Measurements from ENCODE around the gene CD276. TPM values are rescaled to one million over a fixed set of nuclear protein-coding genes. Genes with fewer than 3 reads are reported as not detected.

The CD276 gene
- total RNA-seq, 1 experiment from 2014 or later, result 75.4 TPM

GRCh38 chr15:73679180-73679579 lies 5.0 kb upstream of the CD276 start:
- no peaks in the 10 kb centered on the region for H3K79me2 ChIP-seq (ENCODE audit: insufficient read depth, low read length)
- ATAC-seq (no peak), DNase-seq (ENCODE audit: low read depth, low spot score) (no peak)
- no peaks in the 10 kb centered on the region for H3K9me3 ChIP-seq (ENCODE audit: control insufficient read depth in 1 of 2, insufficient read depth in 1 of 2, low read depth in 1 of 2, low read length in 2 of 2)
- ChIA-PET POLR2A (no interaction called here), CTCF (interaction anchor here (0.8 to 3.6 kb wide), 3 partner anchors 12 to 20 kb away, joined by 3 to 37 read pairs (median 3); no protein-coding TSS in a partner anchor), RAD21 (ENCODE audit: low non-redundant PET in 1 of 2, low total read pairs in 2 of 2, uncharacterized antibody in 2 of 2, unreplicated experiment in 2 of 2) (no interaction called here)
- H3K36me3 ChIP-seq (ENCODE audit: control insufficient read depth in 1 of 2, insufficient read depth in 2 of 2, low read length in 2 of 2), result no peaks in the 10 kb centered on the region
- no peak overlapping the region for H3K27ac ChIP-seq (ENCODE audit: low read depth, low read length)
- no peak overlapping the region for H3K4me3 ChIP-seq (replicated peaks in 1 of 2; ENCODE audit: low read depth in 1 of 2, low read length in 2 of 2)
- H4K20me1 ChIP-seq (ENCODE audit: insufficient read depth), result no peaks in the 10 kb centered on the region
- intact Hi-C loops (cut with micrococcal nuclease), result no loop called here
- no peak overlapping the region for H2AFZ ChIP-seq (ENCODE audit: low read depth, low read length, poor library complexity, severe bottlenecking)
- H3K9me2 ChIP-seq (ENCODE audit: insufficient read depth), result no peaks in the 10 kb centered on the region
- no peaks in the 10 kb centered on the region for H3K27me3 ChIP-seq (ENCODE audit: insufficient read depth, low read length)
- TF ChIP-seq, protein P1, sequence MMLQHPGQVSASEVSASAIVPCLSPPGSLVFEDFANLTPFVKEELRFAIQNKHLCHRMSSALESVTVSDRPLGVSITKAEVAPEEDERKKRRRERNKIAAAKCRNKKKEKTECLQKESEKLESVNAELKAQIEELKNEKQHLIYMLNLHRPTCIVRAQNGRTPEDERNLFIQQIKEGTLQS (IDR thresholded peaks at IDR 0.05), result no peak
- TF ChIP-seq FOSL1 (IDR thresholded peaks at IDR 0.05; ENCODE audit: low read depth) (no peak), CBX3 (IDR thresholded peaks at IDR 0.05; ENCODE audit: low read depth) (no peak), SRF (IDR thresholded peaks at IDR 0.05; ENCODE audit: low read depth) (no peak), CEBPB (IDR thresholded peaks at IDR 0.05; ENCODE audit: low read depth) (no peak), SP1 (IDR thresholded peaks at IDR 0.05; ENCODE audit: low read depth) (no peak)
- TF ChIP-seq, protein P2, sequence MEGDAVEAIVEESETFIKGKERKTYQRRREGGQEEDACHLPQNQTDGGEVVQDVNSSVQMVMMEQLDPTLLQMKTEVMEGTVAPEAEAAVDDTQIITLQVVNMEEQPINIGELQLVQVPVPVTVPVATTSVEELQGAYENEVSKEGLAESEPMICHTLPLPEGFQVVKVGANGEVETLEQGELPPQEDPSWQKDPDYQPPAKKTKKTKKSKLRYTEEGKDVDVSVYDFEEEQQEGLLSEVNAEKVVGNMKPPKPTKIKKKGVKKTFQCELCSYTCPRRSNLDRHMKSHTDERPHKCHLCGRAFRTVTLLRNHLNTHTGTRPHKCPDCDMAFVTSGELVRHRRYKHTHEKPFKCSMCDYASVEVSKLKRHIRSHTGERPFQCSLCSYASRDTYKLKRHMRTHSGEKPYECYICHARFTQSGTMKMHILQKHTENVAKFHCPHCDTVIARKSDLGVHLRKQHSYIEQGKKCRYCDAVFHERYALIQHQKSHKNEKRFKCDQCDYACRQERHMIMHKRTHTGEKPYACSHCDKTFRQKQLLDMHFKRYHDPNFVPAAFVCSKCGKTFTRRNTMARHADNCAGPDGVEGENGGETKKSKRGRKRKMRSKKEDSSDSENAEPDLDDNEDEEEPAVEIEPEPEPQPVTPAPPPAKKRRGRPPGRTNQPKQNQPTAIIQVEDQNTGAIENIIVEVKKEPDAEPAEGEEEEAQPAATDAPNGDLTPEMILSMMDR (IDR thresholded peaks at IDR 0.05 in 2 of 3, conservative IDR thresholded peaks at IDR 0.05 in 1 of 3; ENCODE audit: borderline replicate concordance in 1 of 3, insufficient read depth in 1 of 3, low read depth in 2 of 3, low read length in 2 of 3), result peak in 1 of 3 experiments; percentile 27; a peak in 1 of 6 replicates
- H3K9ac ChIP-seq (ENCODE audit: low read length), result no peak overlapping the region
- peaks cover 0 to 14% of the 10 kb centered on the region in 2 experiments; a peak in 3 of 4 replicates for H3K4me1 ChIP-seq (ENCODE audit: control insufficient read depth in 1 of 2, insufficient read depth in 2 of 2, low read length in 2 of 2)
- H3K4me2 ChIP-seq (ENCODE audit: low read length), result no peak overlapping the region
- no TSS peak for BruUV-seq (replicated peaks)

- Histone ChIP-seq H3K36me3 (ENCODE audit: control insufficient read depth in 1 of 2, insufficient read depth in 2 of 2, low read length in 2 of 2) (no peaks in the 10 kb centered on the region), H3K4me3 (replicated peaks in 1 of 2; ENCODE audit: low read depth in 1 of 2, low read length in 2 of 2) (no peak overlapping the region), H3K9me3 (ENCODE audit: control insufficient read depth in 1 of 2, insufficient read depth in 1 of 2, low read depth in 1 of 2, low read length in 2 of 2) (no peaks in the 10 kb centered on the region), H3K27me3 (ENCODE audit: insufficient read depth, low read length) (no peaks in the 10 kb centered on the region), H3K79me2 (ENCODE audit: insufficient read depth, low read length) (peaks cover 4% of the 10 kb centered on the region), H3K9me2 (ENCODE audit: insufficient read depth) (no peaks in the 10 kb centered on the region), H3K4me2 (ENCODE audit: low read length) (no peak overlapping the region), H3K4me1 (ENCODE audit: control insufficient read depth in 1 of 2, insufficient read depth in 2 of 2, low read length in 2 of 2) (peaks cover 0 to 16% of the 10 kb centered on the region in 2 experiments; a peak in 3 of 4 replicates), H2AFZ (ENCODE audit: low read depth, low read length, poor library complexity, severe bottlenecking) (no peak overlapping the region), H4K20me1 (ENCODE audit: insufficient read depth) (no peaks in the 10 kb centered on the region), H3K9ac (ENCODE audit: low read length) (no peak overlapping the region), H3K27ac (ENCODE audit: low read depth, low read length) (no peak overlapping the region)
- ChIA-PET POLR2A (no interaction called here), CTCF (interaction anchor here (0.9 to 3.6 kb wide), 2 partner anchors 11 to 19 kb away, joined by 3 to 37 read pairs; no protein-coding TSS in a partner anchor), RAD21 (ENCODE audit: low non-redundant PET in 1 of 2, low total read pairs in 2 of 2, uncharacterized antibody in 2 of 2, unreplicated experiment in 2 of 2) (no interaction called here)
- TF ChIP-seq JUND (IDR thresholded peaks at IDR 0.05), result no peak
- ATAC-seq (no peak), DNase-seq (ENCODE audit: low read depth, low spot score) (no peak)
- no TSS peak for BruUV-seq (replicated peaks)
- intact Hi-C loops (cut with micrococcal nuclease), result no loop called here
These were observed 4.2 kb upstream of the CD276 start for GRCh38 chr15:73679964-73680363.

All from HCT116 (cell line).